Measurements from ENCODE around the gene RALGDS.
A peak's percentile ranks its signal among the peaks of the same experiment; 100 is the strongest.

RALGDS gene

DNA sequence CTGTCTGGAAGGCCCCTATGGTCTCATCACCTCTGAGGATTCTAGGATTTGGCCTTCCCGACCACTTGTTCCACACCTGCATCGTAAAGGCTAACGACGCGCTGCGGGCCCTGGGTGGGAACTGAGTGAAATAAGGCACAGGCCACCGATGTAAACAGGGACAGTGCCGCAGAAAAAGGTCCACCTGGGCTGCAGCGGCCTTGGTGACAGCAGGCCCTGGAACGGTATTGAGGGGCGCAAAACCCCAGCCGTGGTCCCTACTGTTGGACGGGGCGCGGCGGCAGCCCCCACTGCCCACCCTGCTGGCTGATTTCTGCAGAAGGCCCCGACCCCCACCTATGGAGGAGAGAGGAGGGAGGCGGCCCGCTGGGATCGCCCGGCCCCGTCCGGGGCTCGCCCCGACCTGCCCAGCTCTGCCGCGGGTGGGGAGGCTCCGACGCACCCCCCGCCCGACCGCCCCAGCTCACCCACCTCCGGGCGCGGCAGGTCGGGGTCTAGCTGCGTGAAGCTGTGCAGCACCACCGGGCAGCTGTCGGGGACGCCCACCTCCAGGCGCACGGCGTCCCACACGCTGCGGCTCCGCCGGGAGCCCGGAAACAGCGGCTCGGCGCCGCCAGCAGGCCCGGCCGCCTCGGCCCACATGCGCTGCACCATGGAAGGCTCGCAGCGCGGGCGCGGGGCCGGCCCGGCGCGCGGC, 391 bp downstream of the RALGDS start (continued):
- TF ChIP-seq ZNF518A (tag by site-specific recombination; conservative IDR thresholded peaks at IDR 0.05; ENCODE audit: low read depth): no peak
- TF ChIP-seq, protein P1, sequence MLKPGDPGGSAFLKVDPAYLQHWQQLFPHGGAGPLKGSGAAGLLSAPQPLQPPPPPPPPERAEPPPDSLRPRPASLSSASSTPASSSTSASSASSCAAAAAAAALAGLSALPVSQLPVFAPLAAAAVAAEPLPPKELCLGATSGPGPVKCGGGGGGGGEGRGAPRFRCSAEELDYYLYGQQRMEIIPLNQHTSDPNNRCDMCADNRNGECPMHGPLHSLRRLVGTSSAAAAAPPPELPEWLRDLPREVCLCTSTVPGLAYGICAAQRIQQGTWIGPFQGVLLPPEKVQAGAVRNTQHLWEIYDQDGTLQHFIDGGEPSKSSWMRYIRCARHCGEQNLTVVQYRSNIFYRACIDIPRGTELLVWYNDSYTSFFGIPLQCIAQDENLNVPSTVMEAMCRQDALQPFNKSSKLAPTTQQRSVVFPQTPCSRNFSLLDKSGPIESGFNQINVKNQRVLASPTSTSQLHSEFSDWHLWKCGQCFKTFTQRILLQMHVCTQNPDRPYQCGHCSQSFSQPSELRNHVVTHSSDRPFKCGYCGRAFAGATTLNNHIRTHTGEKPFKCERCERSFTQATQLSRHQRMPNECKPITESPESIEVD (tag by site-specific recombination; IDR thresholded peaks at IDR 0.05): no peak
- TF ChIP-seq ZNF221 (tag by site-specific recombination; IDR thresholded peaks at IDR 0.05; ENCODE audit: borderline replicate concordance): no peak
- no peak for TF ChIP-seq ZNF16 (tag by site-specific recombination; IDR thresholded peaks at IDR 0.05; ENCODE audit: low read depth)
- no peak for TF ChIP-seq SP7 (tag by site-specific recombination; IDR thresholded peaks at IDR 0.05)
- TF ChIP-seq ZNF335 (tag by site-specific recombination; conservative IDR thresholded peaks at IDR 0.05): peak; percentile 48
- no peak for TF ChIP-seq ZNF48 (tag by site-specific recombination; IDR thresholded peaks at IDR 0.05)
- TF ChIP-seq, protein P2, sequence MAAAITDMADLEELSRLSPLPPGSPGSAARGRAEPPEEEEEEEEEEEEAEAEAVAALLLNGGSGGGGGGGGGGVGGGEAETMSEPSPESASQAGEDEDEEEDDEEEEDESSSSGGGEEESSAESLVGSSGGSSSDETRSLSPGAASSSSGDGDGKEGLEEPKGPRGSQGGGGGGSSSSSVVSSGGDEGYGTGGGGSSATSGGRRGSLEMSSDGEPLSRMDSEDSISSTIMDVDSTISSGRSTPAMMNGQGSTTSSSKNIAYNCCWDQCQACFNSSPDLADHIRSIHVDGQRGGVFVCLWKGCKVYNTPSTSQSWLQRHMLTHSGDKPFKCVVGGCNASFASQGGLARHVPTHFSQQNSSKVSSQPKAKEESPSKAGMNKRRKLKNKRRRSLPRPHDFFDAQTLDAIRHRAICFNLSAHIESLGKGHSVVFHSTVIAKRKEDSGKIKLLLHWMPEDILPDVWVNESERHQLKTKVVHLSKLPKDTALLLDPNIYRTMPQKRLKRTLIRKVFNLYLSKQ (tag by site-specific recombination; IDR thresholded peaks at IDR 0.05; ENCODE audit: borderline replicate concordance): no peak
- TF ChIP-seq ZNF670 (tag by site-specific recombination; IDR thresholded peaks at IDR 0.05; ENCODE audit: low read depth): no peak
- TF ChIP-seq ZNF785 (tag by site-specific recombination; IDR thresholded peaks at IDR 0.05): no peak
- peak; percentile 73; the same call in 1 of the 2 replicates for TF ChIP-seq KLF17 (tag by site-specific recombination; IDR thresholded peaks at IDR 0.05)
- TF ChIP-seq ZNF677 (tag by site-specific recombination; IDR thresholded peaks at IDR 0.05): no peak
- TF ChIP-seq REPIN1 (tag by site-specific recombination; IDR thresholded peaks at IDR 0.05; ENCODE audit: low read depth): no peak
- no peak for TF ChIP-seq ZNF837 (tag by site-specific recombination; IDR thresholded peaks at IDR 0.05)
- no peak for TF ChIP-seq GLI4 (tag by site-specific recombination; IDR thresholded peaks at IDR 0.05)
- TF ChIP-seq ZNF324 (tag by site-specific recombination; IDR thresholded peaks at IDR 0.05): no peak
- TF ChIP-seq, protein P3, sequence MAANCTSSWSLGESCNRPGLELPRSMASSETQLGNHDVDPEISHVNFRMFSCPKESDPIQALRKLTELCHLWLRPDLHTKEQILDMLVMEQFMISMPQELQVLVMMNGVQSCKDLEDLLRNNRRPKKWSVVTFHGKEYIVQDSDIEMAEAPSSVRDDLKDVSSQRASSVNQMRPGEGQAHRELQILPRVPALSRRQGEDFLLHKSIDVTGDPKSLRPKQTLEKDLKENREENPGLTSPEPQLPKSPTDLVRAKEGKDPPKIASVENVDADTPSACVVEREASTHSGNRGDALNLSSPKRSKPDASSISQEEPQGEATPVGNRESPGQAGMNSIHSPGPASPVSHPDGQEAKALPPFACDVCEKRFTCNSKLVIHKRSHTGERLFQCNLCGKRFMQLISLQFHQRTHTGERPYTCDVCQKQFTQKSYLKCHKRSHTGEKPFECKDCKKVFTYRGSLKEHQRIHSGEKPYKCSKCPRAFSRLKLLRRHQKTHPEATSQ (tag by site-specific recombination; IDR thresholded peaks at IDR 0.05): no peak
- TF ChIP-seq OSR2 (tag by site-specific recombination; IDR thresholded peaks at IDR 0.05): no peak
- TF ChIP-seq ZNF664 (tag by site-specific recombination; IDR thresholded peaks at IDR 0.05): no peak
- TF ChIP-seq ZNF133 (tag by site-specific recombination; IDR thresholded peaks at IDR 0.05): no peak
- no peak for TF ChIP-seq ZNF138 (tag by site-specific recombination; IDR thresholded peaks at IDR 0.05; ENCODE audit: borderline replicate concordance)
- TF ChIP-seq ZNF521 (tag by site-specific recombination; IDR thresholded peaks at IDR 0.05): no peak
- TF ChIP-seq ZBTB44 (tag by site-specific recombination; IDR thresholded peaks at IDR 0.05): no peak
- no peak for TF ChIP-seq ZSCAN16 (tag by site-specific recombination; IDR thresholded peaks at IDR 0.05)
- peak; percentile 85 for TF ChIP-seq ZNF398 (tag by site-specific recombination; IDR thresholded peaks at IDR 0.05)
- TF ChIP-seq ZNF394 (tag by site-specific recombination; IDR thresholded peaks at IDR 0.05; ENCODE audit: borderline replicate concordance): no peak
